ENCODE results near the gene ZBTB21.

GRCh38 chr21:42056468-42056867, 46.3 kb upstream of the ZBTB21 start:
- TF ChIP-seq ZNF274 (IDR thresholded peaks at IDR 0.05; ENCODE audit: borderline replicate concordance, extremely low read depth, low read length) = no peak
- TF ChIP-seq CHD1 (IDR thresholded peaks at IDR 0.05; ENCODE audit: low read depth, low read length) = no peak
- TF ChIP-seq, protein P1, sequence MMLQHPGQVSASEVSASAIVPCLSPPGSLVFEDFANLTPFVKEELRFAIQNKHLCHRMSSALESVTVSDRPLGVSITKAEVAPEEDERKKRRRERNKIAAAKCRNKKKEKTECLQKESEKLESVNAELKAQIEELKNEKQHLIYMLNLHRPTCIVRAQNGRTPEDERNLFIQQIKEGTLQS (IDR thresholded peaks at IDR 0.05; ENCODE audit: insufficient read depth, low read depth, low read length) = no peak
